ENCODE results near the gene NVL. TPM values are rescaled to one million over a fixed set of nuclear protein-coding genes. Genes with fewer than 3 reads are reported as not detected.

The NVL gene
- total RNA-seq, 1 experiment from 2014 or later = 33.5 TPM

Other genes with a start within 250 kb of the NVL start
- gene FBXO28, start 216.1 kb downstream of the NVL start, total RNA-seq (2014; rRNA removed; shearing (Covaris generic)) = 32.5 and 35.9 TPM in 2 replicates
- gene DEGS1, start 146.9 kb downstream of the NVL start, total RNA-seq (2014; rRNA removed; shearing (Covaris generic)) = 163 and 182 TPM in 2 replicates
- 72.0 and 92.6 TPM in 2 replicates for gene CNIH4, start 26.7 kb upstream of the NVL start, total RNA-seq (2014; rRNA removed; shearing (Covaris generic))
- gene WDR26, start 104.6 kb upstream of the NVL start, total RNA-seq (2014; rRNA removed; shearing (Covaris generic)) = 37.9 and 58.6 TPM in 2 replicates

Data from M059J (cell line).